Natural killer cell treated with Interleukin-12 subunit alpha and Interleukin-12 subunit beta and Interleukin-15 and Interleukin-18, amount 100 ng/mL, for 72 hours (primary cell): ENCODE measurements around the gene DPP10. TPM values are rescaled to one million over a fixed set of nuclear protein-coding genes. Genes with fewer than 3 reads are reported as not detected.

Experiments
- ATAC-seq, 2 donors: fragments of 150-1000 bp; cut with Tn5 transposase in 1 of 2; sonication (Bioruptor Pico), chemical (Tn5 transposase) in 1 of 2; 2 replicates each; pipeline ENCODE4 v1.10.0; 2021
- DNase-seq: peaks from one replicate; pipeline ENCODE4 v3.0.0; 2022; ENCODE audit warnings: low spot score
- H3K27ac Mint-ChIP-seq, 2 donors: 1 replicate in 1 of 2; 2 replicates in 1 of 2; pipeline ENCODE4 v1.8.0; 2022; ENCODE audit warnings: mixed read lengths in 2 of 2, mild to moderate bottlenecking in 1 of 2, moderate library complexity in 1 of 2
- H3K27me3 Mint-ChIP-seq, 2 donors: 1 replicate in 1 of 2; 2 replicates in 1 of 2; pipeline ENCODE4 v1.8.0; 2022; ENCODE audit warnings: mixed read lengths in 2 of 2
- H3K36me3 Mint-ChIP-seq: one replicate; pipeline ENCODE4 v1.8.0; 2022; ENCODE audit warnings: mixed read lengths
- H3K4me1 Mint-ChIP-seq, 2 donors: 1 replicate in 1 of 2; 2 replicates in 1 of 2; pipeline ENCODE4 v1.8.0; 2022; ENCODE audit warnings: low read depth in 2 of 2, mixed read lengths in 2 of 2, mild to moderate bottlenecking in 1 of 2
- H3K4me3 Mint-ChIP-seq: one replicate; pipeline ENCODE4 v1.8.0; 2022; ENCODE audit warnings: mixed read lengths
- H3K9me3 Mint-ChIP-seq: 2 replicates; pipeline ENCODE4 v1.8.0; 2022; ENCODE audit warnings: mixed read lengths
- total RNA-seq, 2 donors: library from RNA; stranded (reverse); gene quantifications; one replicate each; pipeline ENCODE4 v1.2.3, GENCODE V29; 2022

Gene DPP10
- total RNA-seq, 2 donors from 2014 or later: not detected

GRCh38 chr2:115842306-115842705 is 1399.9 kb downstream of the DPP10 start:
- no peaks in the 10 kb centered on the region for H3K36me3 Mint-ChIP-seq

GRCh38 chr2:115848192-115848591 is 1405.8 kb downstream of the DPP10 start:
- no peaks in the 10 kb centered on the region for H3K4me1 Mint-ChIP-seq
- peaks cover 6% of the 10 kb centered on the region for H3K36me3 Mint-ChIP-seq
- H3K9me3 Mint-ChIP-seq: peaks cover 23% of the 10 kb centered on the region
- H3K4me3 Mint-ChIP-seq: no peak overlapping the region
- no peaks in the 10 kb centered on the region for H3K27me3 Mint-ChIP-seq
- ATAC-seq (no peak), DNase-seq (no peak)
- no peak overlapping the region for H3K27ac Mint-ChIP-seq

More at GRCh38 chr2:115842306-115842705, 1399.9 kb downstream of the DPP10 start:
- Mint-ChIP-seq H3K27ac (no peak overlapping the region), H3K4me3 (no peak overlapping the region), H3K9me3 (peaks cover 15% of the 10 kb centered on the region), H3K27me3 (no peaks in the 10 kb centered on the region), H3K4me1 (no peaks in the 10 kb centered on the region)
- ATAC-seq (no peak), DNase-seq (no peak)

GRCh38 chr2:115867024-115867423 is 1424.6 kb downstream of the DPP10 start:
- Mint-ChIP-seq H3K4me3 (no peak overlapping the region), H3K27ac (no peak overlapping the region), H3K36me3 (no peaks in the 10 kb centered on the region), H3K4me1 (no peaks in the 10 kb centered on the region), H3K9me3 (peaks cover 20% of the 10 kb centered on the region), H3K27me3 (no peaks in the 10 kb centered on the region)
- no peak for ATAC-seq
- DNase-seq: no peak

- no peaks in the 10 kb centered on the region for H3K27me3 Mint-ChIP-seq
- no peak for DNase-seq
- no peaks in the 10 kb centered on the region for H3K36me3 Mint-ChIP-seq
- H3K4me1 Mint-ChIP-seq: no peaks in the 10 kb centered on the region
- no peak overlapping the region for H3K27ac Mint-ChIP-seq
- H3K4me3 Mint-ChIP-seq: no peak overlapping the region
- ATAC-seq: no peak
- H3K9me3 Mint-ChIP-seq: peaks cover 20% of the 10 kb centered on the region
Measured at GRCh38 chr2:115874427-115874826, 1432.0 kb downstream of the DPP10 start.

GRCh38 chr2:115880558-115880957 is 1438.1 kb downstream of the DPP10 start:
- no peak overlapping the region for H3K4me3 Mint-ChIP-seq
- ATAC-seq (no peak), DNase-seq (no peak)
- peaks cover 6% of the 10 kb centered on the region for H3K36me3 Mint-ChIP-seq
- H3K9me3 Mint-ChIP-seq: peaks cover 29% of the 10 kb centered on the region
- H3K27ac Mint-ChIP-seq: no peak overlapping the region
- no peaks in the 10 kb centered on the region for H3K4me1 Mint-ChIP-seq
- no peaks in the 10 kb centered on the region for H3K27me3 Mint-ChIP-seq

- ATAC-seq (no peak), DNase-seq (no peak)
- H3K4me1 Mint-ChIP-seq: no peaks in the 10 kb centered on the region
- H3K36me3 Mint-ChIP-seq: peaks cover 13% of the 10 kb centered on the region
- H3K4me3 Mint-ChIP-seq: no peak overlapping the region
- H3K27me3 Mint-ChIP-seq: no peaks in the 10 kb centered on the region
- no peak overlapping the region for H3K27ac Mint-ChIP-seq
- H3K9me3 Mint-ChIP-seq: peaks cover 38% of the 10 kb centered on the region
Measured at GRCh38 chr2:115887209-115887776, 1444.9 kb downstream of the DPP10 start.
